ENCODE data around the gene ACRBP.

ACRBP gene

DNA sequence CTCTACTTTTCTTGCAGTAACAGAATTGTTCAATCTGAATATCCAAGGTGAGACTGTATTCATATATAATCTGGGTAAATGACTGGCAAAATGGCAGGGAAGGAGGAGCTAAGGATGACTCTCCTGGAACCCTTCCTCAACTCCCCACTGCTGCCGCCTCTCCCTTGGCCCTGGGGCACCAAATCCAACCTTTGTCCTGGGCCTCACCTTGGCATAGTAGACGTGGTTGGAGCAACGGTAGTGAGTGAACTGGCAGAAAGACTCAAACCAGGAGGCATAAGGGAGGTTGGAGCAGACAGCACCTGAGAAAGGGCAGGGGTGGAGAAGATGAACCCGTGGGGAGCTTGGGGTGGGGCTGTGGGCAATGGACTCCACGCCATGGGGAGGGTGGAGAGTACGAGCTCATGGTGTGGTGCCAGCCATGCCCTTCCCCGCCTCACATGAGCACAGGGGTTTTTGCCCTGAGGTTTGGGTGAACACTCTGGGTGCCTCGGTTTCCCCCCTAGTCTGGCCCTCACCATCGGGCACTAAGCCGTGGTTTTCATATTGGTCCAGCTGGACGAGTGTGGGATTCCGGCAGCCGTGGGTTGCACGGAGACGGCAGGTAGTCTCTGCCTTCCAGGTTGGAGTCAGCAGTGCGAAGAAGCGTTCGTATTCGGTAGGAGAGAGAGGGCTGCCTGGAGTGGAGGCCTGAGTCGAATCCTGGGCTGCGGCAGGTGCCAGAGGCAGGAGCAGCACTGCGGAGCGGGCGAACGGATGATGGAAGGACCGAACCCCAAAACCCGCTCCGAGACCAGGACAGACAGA lies 753 bp downstream of the ACRBP start:
- DNase-seq (ENCODE audit: low read depth), result no peak

DNA sequence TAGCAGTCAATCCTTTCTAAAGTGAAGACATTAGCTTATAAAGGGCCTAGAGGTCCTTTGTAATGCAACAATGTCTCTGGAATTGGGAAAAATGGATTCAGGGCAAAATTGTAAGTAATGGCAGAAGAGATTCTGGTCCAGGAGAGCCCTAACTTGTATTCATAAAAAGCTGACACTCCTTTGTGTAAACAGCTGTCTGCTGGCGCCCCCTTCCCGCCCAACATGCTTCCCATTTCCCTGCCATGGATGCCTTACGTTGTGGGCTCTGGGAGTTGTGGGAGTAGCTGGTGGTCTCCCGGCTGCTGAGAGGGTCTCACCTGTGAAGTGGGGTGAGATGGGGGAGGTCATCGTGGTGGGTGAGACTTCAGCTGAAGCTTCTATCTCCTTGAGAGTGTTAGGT lies 2.3 kb downstream of the ACRBP start:
- DNase-seq (ENCODE audit: low read depth), result no peak

DNA sequence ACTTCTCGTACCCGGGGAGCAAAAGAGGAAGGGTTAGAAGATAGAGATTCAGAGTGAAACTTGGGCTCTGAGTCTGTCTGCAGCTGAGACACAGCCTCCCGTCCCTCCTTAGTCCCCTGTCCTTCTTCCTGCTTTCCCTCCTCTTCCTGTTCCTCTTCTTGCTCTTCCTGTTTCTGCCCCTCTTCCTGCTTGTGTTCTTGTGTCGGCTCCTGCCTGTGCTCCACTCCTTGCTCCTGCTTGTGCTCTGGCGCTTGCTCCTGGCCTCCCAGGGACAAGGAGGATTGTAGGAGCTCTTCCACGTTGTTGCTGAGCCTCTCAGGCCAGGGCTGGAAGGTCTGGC lies 3.0 kb downstream of the ACRBP start:
- DNase-seq (ENCODE audit: low read depth), result no peak

DNA sequence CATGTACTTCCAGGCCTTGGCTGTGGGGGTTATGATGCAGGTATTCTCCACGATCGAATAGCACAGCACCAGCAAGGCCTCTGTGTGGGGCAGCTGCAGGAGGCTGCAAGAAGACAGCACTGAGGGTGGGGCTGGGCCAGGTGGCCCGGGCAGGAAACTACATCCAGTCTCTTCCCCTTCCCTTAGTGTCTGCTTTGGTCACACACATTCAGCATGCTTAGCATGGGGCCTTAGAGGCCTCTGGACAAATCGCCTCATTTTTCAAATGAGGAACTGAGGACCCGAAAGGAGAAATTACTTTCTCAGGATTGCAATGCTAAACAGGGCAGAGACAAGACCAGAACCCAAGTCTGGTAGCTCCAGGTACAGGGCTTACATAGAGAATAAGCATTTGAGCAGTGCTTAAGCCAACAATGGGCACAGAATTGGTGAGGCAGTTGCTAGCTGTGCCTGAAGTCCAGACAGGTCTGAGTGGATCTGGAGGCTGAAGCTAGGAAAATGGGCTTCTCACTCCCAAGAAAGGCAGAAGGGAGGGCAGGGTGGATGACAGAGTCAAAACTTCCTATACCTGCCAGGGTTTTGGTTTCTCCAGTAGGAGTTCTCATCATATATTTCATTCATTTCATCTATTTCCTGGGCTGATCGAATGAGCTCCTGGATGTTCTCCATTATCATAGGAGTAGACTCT lies 3.5 kb downstream of the ACRBP start:
- no peak for DNase-seq (ENCODE audit: low read depth)

GRCh38 chr12:6641131-6641530 lies 6.1 kb downstream of the ACRBP start:
- DNase-seq (ENCODE audit: low read depth), result no peak

DNA sequence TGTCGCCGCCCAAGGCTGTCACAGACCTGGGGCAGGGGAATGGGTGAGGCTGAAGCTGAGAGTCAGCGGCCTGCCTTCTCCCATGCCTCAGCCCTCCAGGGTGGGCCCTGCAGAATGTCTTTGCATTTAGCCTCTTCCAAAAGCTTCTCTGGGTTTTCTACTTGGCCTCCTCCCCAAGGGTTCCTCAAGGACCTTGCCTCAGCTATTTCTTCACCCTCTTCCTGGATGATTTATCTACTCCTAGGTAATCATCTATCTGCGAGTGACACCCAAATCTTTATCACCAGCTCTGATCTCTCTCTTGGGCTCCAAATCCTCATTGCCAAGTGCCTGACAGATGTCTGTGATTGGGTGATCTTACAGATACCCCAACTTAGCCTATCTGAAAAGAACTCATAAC lies 6.7 kb downstream of the ACRBP start:
- no peak for DNase-seq (ENCODE audit: low read depth)

DNA sequence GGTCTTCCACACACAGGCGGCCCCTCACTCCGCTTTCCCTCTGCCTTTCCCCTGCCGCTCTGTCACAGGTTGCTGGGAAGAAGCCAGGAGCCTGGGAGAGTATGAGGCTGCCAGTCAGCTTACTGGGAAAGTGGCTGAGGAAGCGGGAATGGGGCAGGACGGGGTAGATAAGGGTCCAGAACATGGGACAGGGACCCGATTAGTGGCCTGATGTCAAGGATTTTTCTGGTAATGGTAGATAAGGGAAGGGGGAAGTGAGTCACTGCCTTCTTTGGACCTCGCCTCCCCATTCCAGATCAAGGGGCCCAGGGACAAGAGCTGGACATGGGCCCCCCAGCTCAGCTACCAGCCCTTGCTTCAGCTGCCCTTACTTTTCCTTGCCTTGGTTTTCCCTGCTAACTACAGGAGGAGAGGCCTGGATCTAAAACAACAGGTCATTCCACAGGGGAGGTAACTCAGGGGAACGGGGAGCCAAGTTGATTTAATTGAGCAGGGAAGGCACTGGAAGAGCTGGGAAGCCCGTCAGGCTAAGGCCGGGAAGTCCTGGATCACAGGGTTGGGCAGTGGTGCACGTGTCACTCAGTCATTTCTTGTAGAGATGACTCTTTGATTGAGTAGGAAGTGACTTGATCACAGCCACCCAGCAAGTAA lies 8.0 kb downstream of the ACRBP start:
- DNase-seq (ENCODE audit: low read depth), result no peak

DNA sequence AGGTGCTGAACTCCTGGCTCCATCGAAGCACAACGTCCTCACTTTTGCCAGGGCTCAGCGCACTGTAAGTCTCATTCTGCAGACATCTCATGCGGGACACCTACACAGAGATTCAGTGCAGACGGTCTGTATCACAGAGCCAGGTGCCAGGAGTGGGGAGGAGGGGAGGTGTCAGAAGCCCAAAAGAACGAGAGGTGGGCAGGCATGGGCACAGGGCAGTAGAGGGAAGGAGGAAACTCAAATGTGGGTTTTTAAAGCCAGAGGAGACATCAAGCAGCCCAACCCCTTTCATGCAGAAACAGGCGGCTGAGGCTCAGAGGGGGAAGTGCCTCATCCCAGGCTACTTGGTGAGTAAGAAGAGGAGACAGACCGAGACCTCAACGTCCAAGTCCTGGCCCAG lies 8.9 kb downstream of the ACRBP start:
- DNase-seq (ENCODE audit: low read depth), result no peak

GRCh38 chr12:6635856-6636531 lies 11.2 kb downstream of the ACRBP start, which contains the start of gene LPAR5:
LPAR5 (minus strand) TSS chr12:6635959; CDS start chr12:6621248, 14,711 bp downstream.
- DNase-seq (ENCODE audit: low read depth), result no peak

- DNase-seq (ENCODE audit: low read depth), result peak; percentile 48
Observed at GRCh38 chr12:6635375-6635855, 11.8 kb downstream of the ACRBP start.

- DNase-seq (ENCODE audit: low read depth), result peak; percentile 48
Observed at GRCh38 chr12:6632026-6632983, 14.9 kb downstream of the ACRBP start.

DNA sequence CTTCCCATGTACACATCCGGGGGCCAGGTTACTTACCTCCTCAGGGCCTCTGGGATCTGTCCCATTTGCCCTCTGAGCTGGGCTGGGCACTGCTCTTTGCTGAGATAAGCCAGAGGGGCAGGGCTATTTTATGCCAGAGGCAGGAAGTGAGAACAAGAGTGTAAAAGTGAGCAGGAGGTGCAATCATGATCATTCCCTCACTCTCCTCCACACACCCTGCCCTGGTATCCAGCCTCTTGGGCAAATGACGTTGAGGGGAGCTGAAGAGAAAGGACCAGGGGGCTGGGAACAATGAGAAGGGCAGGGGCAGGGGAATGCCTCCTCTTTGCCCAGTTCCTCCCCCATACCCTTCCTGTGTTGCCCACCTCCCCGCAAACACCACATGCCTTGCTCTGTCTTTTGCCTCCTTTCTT lies 15.7 kb downstream of the ACRBP start:
- no peak for DNase-seq (ENCODE audit: low read depth)

- DNase-seq (ENCODE audit: low read depth), result no peak
Observed at GRCh38 chr12:6630736-6631135, 16.5 kb downstream of the ACRBP start.

- no peak for DNase-seq (ENCODE audit: low read depth)
Observed at GRCh38 chr12:6627616-6628015, 19.6 kb downstream of the ACRBP start.

DNA sequence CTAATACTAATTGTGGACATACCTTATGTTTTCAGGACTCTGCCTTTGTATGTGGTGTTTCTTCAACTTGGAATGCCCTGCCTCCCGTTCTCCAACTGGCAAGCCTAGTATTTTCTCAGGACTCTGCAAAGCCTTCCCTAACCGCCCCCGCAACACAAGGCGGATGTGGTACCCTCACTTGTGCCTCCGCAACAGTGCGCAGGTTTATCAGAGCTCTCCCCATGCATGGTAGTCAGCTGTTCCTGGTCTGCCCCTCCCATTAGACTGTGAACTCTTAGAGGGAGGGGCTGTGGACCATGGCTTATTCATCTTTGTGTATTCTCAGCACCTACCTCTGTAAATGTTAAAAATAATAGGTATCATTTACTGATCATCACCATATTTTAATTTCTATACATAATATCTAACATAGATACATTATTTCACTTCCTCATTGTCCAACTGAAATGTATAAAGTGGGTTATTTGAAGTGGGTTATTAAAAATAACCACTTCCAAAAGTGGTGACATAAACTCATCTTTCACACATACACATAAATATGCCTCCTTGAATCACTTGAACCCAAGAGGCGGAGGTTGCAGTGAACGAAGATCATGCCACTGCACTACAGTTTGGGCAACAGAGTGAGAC lies 20.5 kb downstream of the ACRBP start:
- no peak for DNase-seq (ENCODE audit: low read depth)

- DNase-seq (ENCODE audit: low read depth), result no peak
Observed at GRCh38 chr12:6620885-6621274, 26.4 kb downstream of the ACRBP start.

- DNase-seq (ENCODE audit: low read depth), result no peak
Observed at GRCh38 chr12:6620137-6620884, 26.9 kb downstream of the ACRBP start.

DNA sequence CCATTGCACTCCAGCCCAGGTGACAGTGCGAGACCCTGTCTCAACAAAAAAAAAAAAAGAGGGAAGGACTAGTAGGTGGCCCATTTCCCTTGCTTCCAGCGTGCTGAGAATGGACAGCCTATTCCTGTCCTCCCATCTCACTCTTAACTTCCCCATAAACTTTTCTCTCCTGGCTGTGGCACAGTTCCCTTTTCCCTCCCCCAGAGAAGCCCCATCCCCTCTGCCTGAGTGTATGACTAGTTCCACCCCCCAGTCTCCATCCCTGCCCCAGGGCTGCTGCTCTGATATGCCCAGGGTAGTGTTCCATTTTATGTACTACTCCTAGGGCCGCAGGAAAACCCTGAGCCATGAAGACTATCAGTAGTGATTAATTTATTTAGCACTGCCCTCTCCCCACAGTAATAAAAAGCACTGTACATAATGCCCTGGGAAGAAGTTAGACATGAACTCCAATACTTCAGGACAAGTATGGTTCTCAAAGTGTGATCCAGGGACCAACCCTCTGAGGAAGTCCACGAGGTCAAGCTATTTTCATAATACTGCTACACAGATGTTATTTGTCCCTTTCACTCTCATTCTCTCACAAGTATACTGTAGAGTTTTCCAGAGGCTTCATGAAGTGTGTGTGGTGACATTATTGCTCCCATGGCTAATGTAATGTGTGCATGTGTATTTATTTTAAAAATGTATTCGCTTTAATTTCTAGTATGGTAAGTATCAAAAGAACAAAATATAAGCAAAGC lies 28.6 kb downstream of the ACRBP start:
- DNase-seq (ENCODE audit: low read depth), result no peak

GRCh38 chr12:6615802-6616201 lies 31.4 kb downstream of the ACRBP start:
- no peak for DNase-seq (ENCODE audit: low read depth)

All from activated T-cell treated with anti-CD3 and anti-CD28 coated beads for 1 hour (primary cell).